Bronchial epithelial cell (primary cell): Measurements from ENCODE around the gene DCC. TPM values are rescaled to one million over a fixed set of nuclear protein-coding genes. Genes with fewer than 3 reads are reported as not detected.

Experiments used
- DNase-seq: peaks from one replicate; pipeline ENCODE4 v3.0.0-alpha.2; 2010; ENCODE audit warnings: low read depth
- FAIRE-seq: peaks from 2 replicates; lab custom pipeline; 2011; peaks lifted over from hg19 to GRCh38; lab: Jason Lieb, UNC
- H3K27me3 ChIP-seq: 2 replicates; pipeline ENCODE4 v1.5.1; 2011; ENCODE audit warnings: low read length; ENCODE audit not compliant: control insufficient read depth, insufficient read depth
- H3K36me3 ChIP-seq: 2 replicates; pipeline ENCODE4 v1.5.1; 2011; ENCODE audit warnings: low read length; ENCODE audit not compliant: control insufficient read depth, insufficient read depth
- H3K4me3 ChIP-seq: 2 replicates; pipeline ENCODE4 v1.5.1; 2011; ENCODE audit warnings: mild to moderate bottlenecking, low read depth, low read length, control low read depth
- total RNA-seq: library from RNA; depleted of rRNA; stranded (reverse); fragments of >200 nt; gene quantifications from 2 replicates; pipeline ENCODE4 v1.2.1, GENCODE V29; 2014
- TF ChIP-seq, protein P1 (sequence below): IDR thresholded peaks from 2 replicates; pipeline ENCODE4 v1.5.1; 2011; ENCODE audit warnings: mild to moderate bottlenecking, moderate library complexity, low read length, control low read depth, inconsistent platforms; ENCODE audit not compliant: insufficient read depth, severe bottlenecking

The DCC gene
- total RNA-seq, 1 donor from 2014 or later = not detected

DNA sequence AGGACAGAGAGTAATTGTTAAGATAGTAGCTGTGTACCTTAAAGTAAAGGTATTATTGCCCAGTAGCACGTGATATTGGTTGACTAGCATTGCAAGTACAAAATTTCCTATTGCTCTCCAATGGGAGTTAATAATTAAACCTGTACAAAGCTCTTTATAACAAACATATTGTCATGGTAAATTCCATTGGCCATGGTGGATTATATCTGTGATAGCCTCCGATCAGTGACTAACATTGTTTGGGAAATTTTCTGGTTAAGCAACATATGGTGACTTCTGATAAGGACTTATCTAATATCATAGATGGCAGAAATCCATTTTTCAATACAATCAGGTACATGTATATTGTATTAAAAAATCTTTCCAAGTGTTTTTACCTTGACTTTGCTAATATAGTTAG is 360.8 kb downstream of the DCC start:
- Histone ChIP-seq H3K4me3 (no peak overlapping the region), H3K36me3 (no peaks in the 10 kb centered on the region), H3K27me3 (no peaks in the 10 kb centered on the region)
- FAIRE-seq (no peak), DNase-seq (no peak)
- TF ChIP-seq, protein P1, sequence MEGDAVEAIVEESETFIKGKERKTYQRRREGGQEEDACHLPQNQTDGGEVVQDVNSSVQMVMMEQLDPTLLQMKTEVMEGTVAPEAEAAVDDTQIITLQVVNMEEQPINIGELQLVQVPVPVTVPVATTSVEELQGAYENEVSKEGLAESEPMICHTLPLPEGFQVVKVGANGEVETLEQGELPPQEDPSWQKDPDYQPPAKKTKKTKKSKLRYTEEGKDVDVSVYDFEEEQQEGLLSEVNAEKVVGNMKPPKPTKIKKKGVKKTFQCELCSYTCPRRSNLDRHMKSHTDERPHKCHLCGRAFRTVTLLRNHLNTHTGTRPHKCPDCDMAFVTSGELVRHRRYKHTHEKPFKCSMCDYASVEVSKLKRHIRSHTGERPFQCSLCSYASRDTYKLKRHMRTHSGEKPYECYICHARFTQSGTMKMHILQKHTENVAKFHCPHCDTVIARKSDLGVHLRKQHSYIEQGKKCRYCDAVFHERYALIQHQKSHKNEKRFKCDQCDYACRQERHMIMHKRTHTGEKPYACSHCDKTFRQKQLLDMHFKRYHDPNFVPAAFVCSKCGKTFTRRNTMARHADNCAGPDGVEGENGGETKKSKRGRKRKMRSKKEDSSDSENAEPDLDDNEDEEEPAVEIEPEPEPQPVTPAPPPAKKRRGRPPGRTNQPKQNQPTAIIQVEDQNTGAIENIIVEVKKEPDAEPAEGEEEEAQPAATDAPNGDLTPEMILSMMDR = no peak

- DNase-seq (no peak), FAIRE-seq (no peak)
- TF ChIP-seq, protein P1 = no peak
These were observed 361.4 kb downstream of the DCC start for GRCh38 chr18:52701219-52701935.

GRCh38 chr18:52715421-52715820 is 375.4 kb downstream of the DCC start:
- Histone ChIP-seq H3K36me3 (no peaks in the 10 kb centered on the region), H3K4me3 (no peak overlapping the region), H3K27me3 (no peaks in the 10 kb centered on the region)
- TF ChIP-seq, protein P1 = no peak
- DNase-seq (no peak), FAIRE-seq (no peak)

More at GRCh38 chr18:52701219-52701935, 361.4 kb downstream of the DCC start:
- Histone ChIP-seq H3K4me3 (no peak overlapping the region), H3K36me3 (no peaks in the 10 kb centered on the region), H3K27me3 (no peaks in the 10 kb centered on the region)

GRCh38 chr18:52715991-52716390 is 376.0 kb downstream of the DCC start:
- no peaks in the 10 kb centered on the region for H3K36me3 ChIP-seq
- H3K4me3 ChIP-seq = no peak overlapping the region
- H3K27me3 ChIP-seq = no peaks in the 10 kb centered on the region
- no peak for FAIRE-seq
- TF ChIP-seq, protein P1 = no peak
- DNase-seq = no peak

DNA sequence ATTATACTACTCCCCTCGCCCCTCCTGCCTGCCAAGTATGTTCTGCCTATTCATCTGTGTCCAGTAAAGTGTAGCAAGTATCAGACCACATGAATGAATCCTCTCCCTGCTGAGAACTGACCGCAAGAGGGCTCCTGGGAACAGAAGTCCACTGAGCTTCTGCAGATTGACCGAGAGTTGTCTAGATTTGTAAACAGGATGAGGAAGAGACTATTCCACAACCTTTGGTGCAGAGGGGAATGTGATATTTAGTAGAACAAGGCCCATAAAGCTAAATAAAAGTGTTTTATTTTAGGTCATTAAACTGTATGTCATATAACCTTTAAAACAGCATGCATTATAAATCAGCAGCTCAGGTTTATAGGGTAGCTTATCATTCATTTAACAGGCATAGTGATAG is 377.0 kb downstream of the DCC start:
- no peaks in the 10 kb centered on the region for H3K27me3 ChIP-seq
- no peak overlapping the region for H3K4me3 ChIP-seq
- TF ChIP-seq, protein P1 = peak; percentile 11
- DNase-seq (peak; percentile 14), FAIRE-seq (no peak)
- H3K36me3 ChIP-seq = no peaks in the 10 kb centered on the region

GRCh38 chr18:52722904-52723303 is 382.9 kb downstream of the DCC start:
- no peaks in the 10 kb centered on the region for H3K36me3 ChIP-seq
- DNase-seq = no peak
- FAIRE-seq = no peak
- H3K4me3 ChIP-seq = no peak overlapping the region
- TF ChIP-seq, protein P1 = no peak
- no peaks in the 10 kb centered on the region for H3K27me3 ChIP-seq
